Hair follicular keratinocyte (primary cell): ENCODE data around the gene RWDD3. TPM values are rescaled to one million over a fixed set of nuclear protein-coding genes. Genes with fewer than 3 reads are reported as not detected.

Experiments used
- total RNA-seq: library from RNA; depleted of rRNA; stranded (reverse); fragments of >200 nt; gene quantifications from 2 replicates; pipeline ENCODE4 v1.2.3, GENCODE V29; 2015

RWDD3 gene
- total RNA-seq = 6.3 and 9.0 TPM in 2 replicates

GRCh38 chr1:95233737-95234500 is at the start of gene RWDD3:
Gene RWDD3 (plus strand): TSS chr1:95234210. CDS start chr1:95234231, 21 bp downstream.

Other genes starting within 250 kb of the RWDD3 start
- gene ALG14, start 161.3 kb upstream of the RWDD3 start, total RNA-seq = 0.95 and 1.3 TPM in 2 replicates
- gene TLCD4, start 116.9 kb upstream of the RWDD3 start, total RNA-seq = 0.08 TPM in 1 of 2 replicates, not detected in the other